ENCODE data around the gene RASSF5.

GRCh38 chr1:206476591-206476990, 30.7 kb upstream of the RASSF5 start:
- TF ChIP-seq CTCF (optimal IDR thresholded peaks at IDR 0.05 in 1 of 3, IDR thresholded peaks at IDR 0.05 in 1 of 3, conservative IDR thresholded peaks at IDR 0.05 in 1 of 3; ENCODE audit: extremely low read depth in 1 of 3, insufficient read depth in 2 of 3, low read length in 3 of 3) (no peak), EZH2 (IDR thresholded peaks at IDR 0.05; ENCODE audit: low read length) (no peak)

Measured in keratinocyte (primary cell).